ENCODE data around the gene SOBP.

SOBP gene

DNA sequence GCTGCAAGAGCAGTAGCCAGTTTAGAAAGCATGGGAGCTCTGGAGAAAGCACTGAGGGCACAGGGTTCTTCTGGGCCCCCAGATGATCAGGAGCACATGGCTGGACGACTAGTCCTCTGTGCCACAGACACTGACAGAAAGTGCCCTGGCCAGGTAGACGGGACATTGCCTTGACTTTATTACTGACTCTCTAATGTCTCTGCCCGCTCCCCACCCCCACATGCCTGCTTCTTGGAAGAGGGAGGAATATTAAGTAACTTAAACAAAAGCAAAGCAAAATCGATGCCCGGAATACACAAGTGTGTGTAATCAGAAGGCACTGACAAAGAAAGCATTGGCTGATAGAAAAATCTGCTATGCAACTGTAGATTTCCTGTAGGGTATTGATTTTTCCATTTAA, 99.3 kb downstream of the SOBP start:
- DNase-seq, result no peak

DNA sequence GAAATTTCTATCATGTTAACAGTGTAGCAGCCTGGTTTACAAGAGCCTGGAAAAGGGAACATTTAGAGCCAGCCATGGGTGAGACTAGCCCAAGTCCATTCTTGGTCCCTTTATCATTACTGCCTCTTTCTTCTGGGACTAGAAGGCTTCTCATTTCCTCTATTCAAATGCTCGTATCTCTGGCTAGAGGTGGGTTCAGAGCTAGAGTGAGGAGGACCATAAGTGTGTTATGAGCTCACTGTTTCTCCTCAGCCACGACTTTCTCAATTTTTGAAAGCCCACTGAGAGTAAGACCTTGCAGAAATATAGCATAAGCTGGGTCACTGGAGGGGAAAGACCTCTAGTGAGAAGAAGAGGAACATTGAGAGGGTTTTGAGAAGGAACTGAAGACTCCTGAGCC, 100.0 kb downstream of the SOBP start:
- no peak for DNase-seq

DNA sequence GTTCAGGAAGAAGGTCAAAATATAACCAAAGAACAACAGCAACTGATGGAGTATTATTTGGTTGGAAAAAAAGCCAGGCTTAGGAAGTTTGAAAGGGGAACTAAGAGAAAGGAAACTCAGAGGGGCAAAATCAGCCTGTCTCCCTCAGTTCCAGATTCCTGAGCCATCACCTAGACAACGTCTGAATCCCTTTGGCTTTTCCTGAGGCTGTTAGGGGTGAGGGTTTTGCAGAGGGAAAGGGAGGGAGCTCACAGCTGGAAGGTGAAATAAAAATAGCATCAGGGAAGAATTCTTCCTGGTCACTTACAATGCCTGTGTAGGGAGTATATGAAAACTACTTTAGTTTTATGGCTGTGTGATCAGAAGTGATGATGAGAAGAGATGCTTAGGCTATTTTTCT, 100.5 kb downstream of the SOBP start:
- DNase-seq, result no peak

DNA sequence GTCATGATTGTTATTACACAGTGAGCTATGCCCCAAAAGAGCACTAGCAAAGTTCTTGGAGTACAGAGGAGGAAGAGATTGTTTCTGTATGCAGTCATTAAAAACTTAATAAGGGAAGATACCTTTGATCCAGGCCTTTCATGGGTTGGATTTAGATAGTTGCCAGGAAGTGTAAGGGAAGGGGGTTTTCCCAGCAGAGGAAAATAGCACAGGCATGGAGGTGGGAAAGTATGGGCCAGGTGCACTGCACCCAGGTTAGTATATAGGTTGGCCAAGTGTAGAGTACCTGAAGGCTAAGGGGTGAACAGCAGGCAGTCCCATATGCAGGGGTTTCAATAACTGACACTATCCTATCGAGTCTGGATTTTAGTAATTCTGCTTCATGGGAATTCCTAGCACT, 101.4 kb downstream of the SOBP start:
- DNase-seq, result no peak

DNA sequence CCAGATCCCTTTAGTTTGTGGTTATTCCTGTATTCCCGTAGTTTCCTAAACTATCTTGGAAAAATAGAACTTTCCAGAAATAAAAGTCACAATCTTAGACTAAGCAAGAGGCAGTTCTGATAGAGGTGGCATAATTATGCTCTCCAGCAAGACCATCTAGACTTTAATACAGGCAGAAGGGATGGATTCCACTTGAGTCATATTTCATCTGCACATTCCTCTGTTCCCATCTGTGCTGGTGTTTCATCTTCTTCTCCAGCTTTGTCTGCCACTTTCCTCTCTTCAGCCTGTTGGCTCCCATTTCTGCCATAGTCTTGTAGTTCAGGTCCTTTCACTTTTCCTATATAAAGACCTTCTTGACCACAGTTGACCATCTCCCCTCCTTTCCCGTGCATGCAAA, 102.9 kb downstream of the SOBP start:
- no peak for DNase-seq

DNA sequence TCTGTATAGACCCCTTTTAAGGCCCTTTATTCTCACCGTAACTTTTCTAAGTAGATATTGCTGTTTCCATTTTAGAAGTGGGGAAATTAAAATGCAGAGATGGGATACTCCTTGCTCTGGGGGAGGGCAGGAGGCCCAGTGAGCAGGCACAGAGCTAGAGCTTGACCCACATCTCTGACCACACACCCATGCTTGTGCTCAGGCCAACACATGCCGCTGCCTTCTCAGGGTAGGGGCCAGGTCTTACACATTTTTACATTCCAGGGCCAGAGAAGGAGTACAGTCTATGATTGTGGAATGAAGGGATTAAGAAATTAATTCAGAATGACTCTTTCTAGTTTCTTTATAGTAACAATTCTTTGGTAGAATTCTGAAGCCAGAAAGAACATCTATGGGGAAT, 104.8 kb downstream of the SOBP start:
- no peak for DNase-seq

DNA sequence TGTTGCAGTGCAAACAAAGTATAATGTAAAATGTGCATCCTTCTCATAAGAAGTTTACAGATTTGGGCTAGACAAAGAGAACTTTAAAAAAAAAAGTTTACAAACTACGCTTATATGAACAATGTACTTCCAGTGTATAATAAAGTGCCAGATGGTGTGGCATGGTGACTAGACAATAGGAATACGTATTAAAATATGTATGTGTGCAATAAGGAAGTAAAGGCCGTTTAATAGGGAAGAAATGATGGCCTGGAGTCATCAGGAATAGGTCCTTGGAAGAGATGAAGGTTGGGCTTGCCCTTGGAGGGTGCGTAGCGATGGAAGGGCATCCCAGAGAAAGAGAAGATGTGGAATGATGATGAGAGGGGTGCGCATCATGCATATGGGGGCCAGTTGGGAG, 108.2 kb downstream of the SOBP start:
- DNase-seq, result no peak

DNA sequence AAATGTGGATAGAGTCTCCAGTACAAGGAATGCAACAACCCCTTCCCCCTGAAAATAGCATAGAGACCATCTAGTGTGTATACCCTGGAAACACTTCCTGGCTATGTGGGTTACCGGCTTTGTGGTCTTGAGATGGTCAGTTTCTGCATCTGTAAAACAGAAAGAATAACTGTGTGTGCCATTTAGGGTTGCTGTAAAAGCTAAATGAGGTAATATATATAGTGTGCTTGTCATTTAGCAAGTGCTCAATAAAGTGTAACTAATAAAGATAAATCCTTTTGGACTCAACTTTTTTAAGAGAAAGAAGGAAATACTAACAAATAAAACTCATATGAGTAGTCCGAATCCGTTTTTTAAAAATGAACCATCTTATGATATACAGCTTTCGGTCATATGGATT, 109.1 kb downstream of the SOBP start:
- DNase-seq, result no peak

DNA sequence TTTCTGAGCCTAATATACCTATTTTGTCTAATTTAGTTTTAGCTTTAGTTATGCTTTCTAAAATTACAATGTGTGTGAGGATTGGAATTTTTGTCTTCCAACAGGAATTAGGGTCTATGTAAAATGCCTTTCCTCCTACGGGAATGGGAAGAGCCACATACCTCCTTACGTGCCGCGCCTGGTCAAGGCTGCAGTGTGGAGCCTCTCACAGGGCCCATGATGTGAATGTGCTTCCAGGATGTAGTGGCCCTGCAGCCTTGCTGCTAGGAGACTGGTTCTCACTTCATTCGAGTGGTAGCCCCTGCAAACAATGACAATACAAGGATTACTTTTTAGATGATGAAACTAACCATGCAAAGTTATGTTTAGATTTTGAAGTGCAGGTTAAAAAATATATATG, 110.2 kb downstream of the SOBP start:
- DNase-seq, result no peak

DNA sequence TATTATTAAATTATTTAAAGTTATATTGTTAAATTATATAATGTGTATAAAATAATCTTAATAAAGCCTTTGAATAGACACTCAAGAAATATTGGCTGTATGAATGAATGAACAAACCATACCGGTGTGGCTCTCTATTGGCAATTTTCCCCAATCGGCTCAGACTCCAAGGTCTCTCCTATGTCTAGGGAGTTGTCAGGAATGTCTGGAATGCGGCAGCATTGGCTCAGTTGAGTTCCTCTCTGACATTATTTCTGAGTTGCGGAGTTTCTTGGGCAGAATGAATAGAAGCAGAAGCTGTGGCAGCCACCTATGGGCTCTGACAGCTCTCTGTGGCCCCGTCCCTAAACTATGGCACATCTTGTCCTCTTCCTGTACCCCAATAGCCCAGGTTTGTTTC, 111.0 kb downstream of the SOBP start:
- DNase-seq, result no peak

DNA sequence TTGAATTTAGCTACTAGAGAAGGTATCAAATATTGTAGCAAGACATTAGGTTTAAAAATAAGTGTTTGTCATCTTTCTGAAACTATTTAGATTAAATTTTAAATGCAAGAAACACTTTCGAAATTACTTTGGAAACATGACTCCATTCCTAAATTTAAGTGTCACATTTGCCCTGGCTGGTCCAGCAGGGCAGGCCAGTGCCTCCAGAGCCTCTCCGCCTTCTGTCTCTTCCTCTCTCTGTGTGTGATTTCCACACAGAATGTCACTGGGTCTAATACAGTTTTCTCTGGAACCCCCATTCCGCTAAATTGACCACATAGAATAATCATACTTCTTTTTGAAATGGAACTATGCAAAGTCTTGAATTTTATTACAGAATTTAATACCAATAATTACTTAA, 111.5 kb downstream of the SOBP start:
- no peak for DNase-seq

DNA sequence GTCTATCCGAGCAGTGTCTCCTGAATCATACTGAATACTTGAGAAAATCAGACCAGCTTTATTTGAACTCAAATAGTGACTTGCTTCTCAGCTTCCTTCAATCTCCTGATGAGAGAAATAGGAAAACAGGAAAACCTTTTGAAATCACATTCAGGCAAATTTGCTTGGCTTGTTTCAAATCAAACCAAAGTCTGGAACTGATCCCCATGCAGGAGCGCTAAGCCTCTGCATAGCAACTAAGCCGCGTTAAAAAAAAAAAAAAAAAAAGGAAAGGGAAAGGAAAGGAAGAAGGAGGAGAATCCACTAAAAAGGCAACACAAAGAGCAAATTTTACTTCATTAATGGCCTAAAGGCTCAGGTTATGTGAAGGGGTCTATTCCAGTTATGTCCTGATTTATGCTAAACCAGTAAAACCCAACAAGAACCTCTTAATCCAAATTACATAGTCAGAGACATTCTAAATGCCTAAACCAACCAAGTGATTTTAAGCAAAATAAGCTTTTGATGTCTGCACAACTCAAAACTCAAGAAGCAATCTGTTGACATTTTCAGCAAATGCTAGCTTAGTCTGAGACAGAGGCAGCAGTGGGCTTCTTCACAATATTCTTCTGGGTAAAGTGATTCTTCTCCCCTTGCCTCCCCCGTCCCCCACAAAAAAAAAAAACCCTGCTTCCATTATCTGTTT, 112.5 kb downstream of the SOBP start:
- DNase-seq, result no peak

DNA sequence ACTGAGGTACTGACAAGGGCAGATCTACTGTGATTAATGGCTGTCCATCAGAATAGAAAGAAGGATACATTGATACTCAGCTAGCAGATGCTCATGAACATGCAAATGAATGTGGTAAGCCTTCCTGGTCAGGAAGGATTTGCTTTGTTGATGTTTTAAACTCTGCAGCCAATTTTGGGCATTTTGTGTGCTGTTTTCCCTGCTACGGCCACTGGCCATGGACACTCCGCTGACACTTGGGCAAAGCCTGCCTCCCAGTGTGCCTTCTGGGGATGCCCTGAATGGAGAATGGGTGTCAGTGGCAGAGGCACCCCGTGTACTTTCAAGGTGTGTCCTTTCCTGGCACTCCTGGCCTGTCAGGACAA, 113.1 kb downstream of the SOBP start:
- no peak for DNase-seq

DNA sequence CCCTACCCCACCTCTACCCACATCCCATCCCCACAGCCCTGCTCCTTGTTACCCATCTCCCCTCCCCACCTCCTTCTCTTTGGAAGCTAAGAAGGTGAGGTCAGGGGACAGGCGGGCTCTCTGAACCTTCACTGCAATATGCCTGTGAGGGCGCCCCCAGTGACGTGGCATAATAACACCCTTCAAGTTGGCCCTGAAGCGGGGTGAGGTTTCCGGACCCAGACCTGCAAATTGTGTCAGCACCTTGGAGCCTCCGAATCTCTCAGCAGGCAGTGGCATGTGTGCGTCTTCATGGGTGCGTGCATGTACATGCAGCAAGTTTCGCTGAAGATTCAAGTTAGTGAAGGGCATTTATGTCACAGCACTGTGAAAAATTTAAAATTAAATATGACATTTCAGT, 114.6 kb downstream of the SOBP start:
- no peak for DNase-seq

DNA sequence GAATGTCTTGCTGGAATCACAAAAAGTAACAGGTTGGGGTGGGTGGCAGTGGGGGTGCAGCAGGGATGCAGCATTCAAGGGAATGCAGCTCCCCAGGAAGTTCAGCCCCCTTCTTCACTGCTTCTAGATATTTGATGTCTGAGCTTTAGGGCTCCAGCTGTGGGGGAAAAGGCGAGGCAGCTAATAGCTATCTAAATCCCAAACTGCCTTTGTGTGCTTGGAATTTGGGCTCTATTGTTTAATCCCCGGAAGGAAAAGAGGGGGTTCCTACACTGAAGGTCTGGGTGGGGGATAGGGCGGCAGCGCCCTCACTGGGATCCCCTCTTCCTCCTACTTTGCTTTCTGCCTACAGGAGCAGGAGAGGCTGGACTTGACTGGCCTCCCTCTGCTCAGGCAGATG, 116.5 kb downstream of the SOBP start:
- no peak for DNase-seq

DNA sequence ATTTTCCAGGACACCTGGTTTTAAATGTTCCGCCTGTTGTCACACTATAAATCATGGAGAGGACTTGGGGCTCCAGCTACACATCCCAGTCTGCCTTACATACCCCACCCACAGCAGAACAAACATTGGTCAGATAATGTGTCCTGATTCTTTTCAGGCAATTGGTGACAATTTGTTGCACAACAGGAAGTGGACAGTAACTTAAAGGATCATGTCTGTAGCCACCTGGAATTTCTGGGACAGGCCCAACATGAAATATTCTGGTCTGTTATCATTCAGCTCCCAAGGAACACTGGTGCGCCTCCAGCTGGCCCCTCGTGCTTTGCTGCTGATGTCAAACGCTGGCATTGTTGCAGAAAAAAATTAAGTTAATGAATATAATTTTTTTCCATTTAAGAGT, 117.2 kb downstream of the SOBP start:
- no peak for DNase-seq

DNA sequence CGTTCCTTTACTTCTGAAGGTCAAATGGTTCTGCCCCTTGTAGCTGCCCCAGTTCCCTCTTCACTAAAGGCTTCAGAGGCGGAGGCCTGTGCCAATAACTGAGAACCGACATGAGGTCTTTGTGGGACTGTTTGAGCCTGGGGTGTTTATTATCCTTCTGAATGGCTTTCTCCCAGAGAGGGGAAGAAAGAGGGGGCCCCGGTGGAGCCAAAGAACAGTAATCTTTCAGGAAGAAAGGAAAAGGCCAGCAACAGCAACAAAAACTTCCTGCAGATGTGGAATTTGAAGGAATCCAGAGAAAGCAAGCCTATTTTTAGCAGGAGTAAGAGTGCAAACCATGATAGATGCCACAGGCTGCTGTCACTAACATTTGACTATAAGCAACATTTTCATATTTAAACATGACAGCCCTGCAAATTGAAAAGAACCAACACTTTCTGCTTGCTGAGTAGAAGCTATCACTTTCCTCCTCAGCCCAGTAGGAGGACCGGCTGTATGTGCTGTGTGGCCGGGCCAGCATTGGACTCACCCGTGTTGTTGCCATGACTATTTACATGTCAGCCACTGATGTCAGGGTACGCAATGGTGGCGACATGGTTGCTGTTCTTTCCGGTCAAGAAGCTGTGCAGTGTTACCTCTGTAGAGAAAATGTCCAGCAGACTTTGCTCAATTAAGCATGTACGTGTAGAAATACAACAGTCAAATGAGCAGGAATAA, 121.3 kb downstream of the SOBP start:
- no peak for DNase-seq

DNA sequence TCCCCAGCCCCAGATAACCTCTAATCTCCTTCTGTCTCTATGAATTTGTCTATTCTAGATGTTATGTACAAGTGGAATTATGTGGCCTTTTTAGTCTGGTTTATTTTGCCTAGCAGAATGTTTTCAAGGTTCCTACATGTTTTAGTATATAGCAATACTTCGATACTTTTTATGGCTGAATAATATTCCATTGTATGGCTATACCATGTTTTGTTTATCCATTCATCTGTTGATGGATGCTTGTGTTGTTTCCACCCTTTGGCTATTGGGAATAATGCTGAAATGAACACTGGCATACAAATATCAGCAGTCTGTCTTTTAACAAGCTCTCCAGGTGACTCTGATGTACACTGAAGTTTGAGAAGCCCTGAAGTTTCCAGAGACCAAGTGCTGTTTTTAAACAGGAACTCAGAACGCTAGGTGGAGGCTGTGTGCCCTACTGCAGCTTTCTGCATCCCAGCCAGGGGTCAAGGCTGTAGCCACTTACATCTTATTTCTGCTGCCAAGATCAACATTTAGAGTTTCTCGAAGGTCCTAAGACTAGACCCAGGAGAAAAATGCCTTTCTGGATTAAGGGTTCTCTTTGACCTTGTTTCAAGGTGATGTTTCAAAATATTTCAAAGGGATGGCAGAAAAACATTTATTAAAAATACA, 123.0 kb downstream of the SOBP start:
- DNase-seq, result no peak

DNA sequence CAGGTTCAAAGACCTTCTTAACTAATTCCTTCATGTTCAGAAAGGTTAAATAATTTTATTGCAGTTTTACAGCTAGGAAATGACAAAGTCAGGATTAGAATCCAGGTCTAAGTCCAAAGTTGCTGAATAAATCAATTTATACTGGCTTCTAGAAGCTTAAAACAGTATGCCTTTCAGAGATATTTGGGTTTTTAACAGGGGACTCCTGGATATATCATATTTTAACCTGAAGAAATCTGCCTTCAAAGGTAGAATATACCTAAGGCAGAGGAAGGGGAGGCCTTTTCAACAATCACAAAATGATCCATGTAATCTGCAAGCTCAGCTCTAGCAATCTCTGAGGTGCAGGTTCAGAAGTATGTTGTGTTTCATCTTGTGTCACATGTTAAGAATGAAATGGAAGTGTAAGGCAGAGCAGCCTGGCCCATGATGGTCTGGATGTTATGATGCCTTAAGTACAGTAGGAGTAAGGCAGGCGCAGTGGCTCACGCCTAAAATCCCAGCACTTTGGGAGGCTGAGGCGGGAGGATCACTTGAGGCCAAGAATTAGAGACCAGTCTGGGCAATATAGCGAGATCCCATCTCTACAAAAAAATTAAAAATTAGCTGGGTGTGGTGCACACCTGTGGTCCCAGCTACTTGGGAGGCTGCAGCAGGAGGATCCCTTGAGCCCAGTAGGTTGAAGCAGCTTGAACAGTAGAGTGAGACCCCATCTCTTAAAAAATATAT, 123.9 kb downstream of the SOBP start:
- DNase-seq, result no peak

DNA sequence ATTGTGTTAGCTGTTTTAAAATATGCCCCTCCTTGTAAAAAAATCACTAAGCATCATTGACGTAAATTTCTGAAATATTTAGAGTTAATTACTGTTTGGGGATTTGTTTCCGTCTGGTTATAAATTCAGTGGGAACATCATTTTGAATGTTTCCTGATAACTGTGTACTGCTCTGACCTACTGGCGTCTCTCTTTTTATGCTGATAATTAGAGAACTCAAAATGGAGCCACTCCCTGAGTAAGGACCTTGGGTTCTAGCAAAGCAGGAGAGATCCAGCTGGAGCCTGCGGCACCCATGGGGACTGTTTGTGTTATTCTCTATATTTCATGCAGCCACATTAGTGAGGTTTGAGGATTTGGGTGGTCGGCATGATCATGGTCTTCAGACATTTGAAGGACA, 124.9 kb downstream of the SOBP start:
- DNase-seq, result no peak

DNA sequence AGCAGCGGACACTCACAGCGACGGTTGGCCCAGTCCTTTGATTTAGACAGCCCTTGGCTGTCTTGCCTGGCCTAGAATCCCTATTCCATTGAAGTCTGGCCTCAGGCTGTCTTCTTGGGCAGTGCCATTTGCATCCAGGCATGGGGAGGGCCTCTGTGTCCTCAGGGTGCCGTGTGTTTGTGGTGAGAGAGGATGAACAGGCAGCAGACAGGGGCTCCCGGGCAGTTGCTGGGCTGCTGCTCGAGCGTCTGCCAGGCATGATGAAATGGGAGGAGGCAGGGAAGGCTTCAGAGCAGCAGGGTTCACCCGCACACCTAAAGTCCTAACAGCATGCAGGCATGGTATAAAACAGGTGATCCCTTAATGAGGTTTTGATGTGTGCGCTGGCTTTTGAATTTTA, 126.9 kb downstream of the SOBP start:
- no peak for DNase-seq

DNA sequence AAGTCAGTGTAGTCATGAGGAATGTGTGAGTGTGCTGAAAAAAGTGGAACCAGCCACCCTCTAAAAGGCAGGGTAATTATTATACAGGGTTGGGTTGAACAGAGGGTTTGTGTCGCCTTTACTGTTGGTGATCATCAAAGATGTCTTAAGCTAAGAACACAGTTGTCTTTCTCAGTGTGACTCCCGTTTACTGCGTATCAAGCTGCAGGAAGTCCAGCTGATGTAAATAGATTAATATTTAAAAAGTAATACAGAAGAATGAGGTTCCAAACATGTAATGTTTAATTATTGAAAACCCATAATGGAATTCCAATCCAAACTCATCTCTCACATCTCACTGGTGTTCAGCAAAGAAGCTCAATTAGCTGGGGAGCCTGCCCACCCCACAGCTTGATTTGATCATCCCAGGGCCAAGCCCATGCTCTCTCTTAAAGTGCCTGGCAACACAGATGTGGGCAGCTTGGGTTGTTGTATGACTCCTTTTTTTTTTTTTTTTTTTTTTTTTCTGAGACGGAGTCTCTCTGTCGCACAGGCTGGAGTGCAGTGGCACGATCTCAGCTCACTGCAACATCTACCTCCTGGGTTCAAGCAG, 127.5 kb downstream of the SOBP start:
- DNase-seq, result no peak

DNA sequence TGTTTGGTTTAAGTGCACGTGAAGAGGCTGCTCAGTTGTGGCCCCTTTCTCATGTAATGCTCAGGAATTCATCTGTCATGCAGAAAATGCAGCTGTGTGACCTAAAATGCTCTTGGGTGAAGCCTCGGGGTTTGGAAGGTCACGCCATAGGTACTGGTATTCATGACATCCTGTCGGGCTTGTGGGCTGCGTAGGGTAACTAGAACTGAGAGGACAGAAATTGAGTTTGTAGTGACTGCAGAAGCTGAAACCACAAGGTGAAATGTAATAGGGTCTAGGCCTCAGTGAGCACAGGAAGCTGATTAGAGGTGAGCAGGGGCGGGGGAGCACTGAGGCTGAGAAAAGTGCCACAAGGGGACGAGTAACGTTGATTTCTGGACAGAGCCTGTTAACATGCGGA, 128.8 kb downstream of the SOBP start:
- DNase-seq, result peak; percentile 30

DNA sequence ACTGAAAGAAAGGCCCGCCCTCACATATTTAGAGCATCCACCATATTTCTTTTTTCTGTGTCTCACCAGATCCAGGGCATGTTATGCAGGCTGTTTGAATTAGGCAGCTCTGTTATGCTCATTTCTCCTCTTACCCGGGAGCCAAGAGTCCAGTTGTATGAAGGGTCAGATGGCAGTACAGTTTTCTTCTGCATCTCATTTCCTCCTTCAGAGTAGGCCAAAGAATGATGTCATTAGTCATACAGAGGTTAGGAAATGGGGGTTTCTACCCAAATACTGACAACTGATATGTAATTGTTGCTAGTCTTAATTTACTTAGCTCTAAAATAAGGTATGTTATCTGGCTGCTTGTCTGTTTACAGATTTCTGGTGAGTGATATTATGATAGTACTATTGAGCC, 130.8 kb downstream of the SOBP start:
- no peak for DNase-seq
